ENCODE measurements around the gene ITPR2. TPM values are rescaled to one million over a fixed set of nuclear protein-coding genes. Genes with fewer than 3 reads are reported as not detected.

Gene ITPR2
- total RNA-seq, 3 donors from 2014 or later (not counting 1 experiment from before 2014, with no cell fraction given): 59.1 to 70.7 (median 68.2) TPM

DNA sequence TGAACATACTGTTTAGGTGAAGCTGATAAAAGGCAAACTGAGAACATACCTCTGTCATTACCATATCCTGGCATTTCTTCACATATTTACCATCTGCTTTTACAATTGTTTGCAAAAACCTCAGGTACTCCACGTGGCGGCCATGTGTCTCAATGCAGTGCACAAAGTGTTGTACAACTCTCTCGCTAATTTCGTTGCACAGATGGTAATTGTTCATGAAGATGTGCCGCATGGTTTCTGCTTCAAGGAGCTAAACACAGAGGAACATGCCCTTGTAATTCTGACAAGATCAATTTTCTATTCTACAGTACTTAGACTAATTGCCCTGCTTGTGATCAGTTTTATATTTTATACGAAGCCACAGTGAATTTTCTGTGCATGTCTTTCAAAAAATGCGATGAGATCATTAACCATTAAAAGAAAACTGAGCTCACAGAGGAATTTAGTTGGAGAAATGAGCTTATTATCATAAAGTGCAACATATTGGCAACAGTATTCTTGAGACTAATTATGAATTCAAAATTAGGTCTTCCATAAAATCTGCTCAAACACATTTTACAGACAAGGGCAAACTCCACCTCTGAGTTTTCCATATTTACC is 233.8 kb downstream of the ITPR2 start:
- Mint-ChIP-seq H3K4me3 (no peak overlapping the region), H3K4me1 (no peaks in the 10 kb centered on the region), H3K9me3 (no peaks in the 10 kb centered on the region), H3K36me3 (peaks cover 6% of the 10 kb centered on the region), H3K27ac (no peak overlapping the region), H3K27me3 (ENCODE audit: low read depth in 2 of 2) (no peaks in the 10 kb centered on the region)
- DNase-seq (no peak), ATAC-seq (no peak)
- Histone ChIP-seq H3K4me1 (ENCODE audit: control insufficient read depth, insufficient read depth, low read length) (no peaks in the 10 kb centered on the region), H3K4me3 (ENCODE audit: low read length) (no peak overlapping the region), H3K27ac (ENCODE audit: low read length) (no peak overlapping the region), H3K36me3 (ENCODE audit: control insufficient read depth, insufficient read depth, low read length) (peaks cover 33% of the 10 kb centered on the region), H3K9me3 (ENCODE audit: control insufficient read depth, insufficient read depth, low read length) (no peaks in the 10 kb centered on the region), H3K27me3 (ENCODE audit: control insufficient read depth, insufficient read depth, low read length) (no peaks in the 10 kb centered on the region)
- TF ChIP-seq, protein P1, sequence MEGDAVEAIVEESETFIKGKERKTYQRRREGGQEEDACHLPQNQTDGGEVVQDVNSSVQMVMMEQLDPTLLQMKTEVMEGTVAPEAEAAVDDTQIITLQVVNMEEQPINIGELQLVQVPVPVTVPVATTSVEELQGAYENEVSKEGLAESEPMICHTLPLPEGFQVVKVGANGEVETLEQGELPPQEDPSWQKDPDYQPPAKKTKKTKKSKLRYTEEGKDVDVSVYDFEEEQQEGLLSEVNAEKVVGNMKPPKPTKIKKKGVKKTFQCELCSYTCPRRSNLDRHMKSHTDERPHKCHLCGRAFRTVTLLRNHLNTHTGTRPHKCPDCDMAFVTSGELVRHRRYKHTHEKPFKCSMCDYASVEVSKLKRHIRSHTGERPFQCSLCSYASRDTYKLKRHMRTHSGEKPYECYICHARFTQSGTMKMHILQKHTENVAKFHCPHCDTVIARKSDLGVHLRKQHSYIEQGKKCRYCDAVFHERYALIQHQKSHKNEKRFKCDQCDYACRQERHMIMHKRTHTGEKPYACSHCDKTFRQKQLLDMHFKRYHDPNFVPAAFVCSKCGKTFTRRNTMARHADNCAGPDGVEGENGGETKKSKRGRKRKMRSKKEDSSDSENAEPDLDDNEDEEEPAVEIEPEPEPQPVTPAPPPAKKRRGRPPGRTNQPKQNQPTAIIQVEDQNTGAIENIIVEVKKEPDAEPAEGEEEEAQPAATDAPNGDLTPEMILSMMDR (IDR thresholded peaks at IDR 0.05): no peak
- WGBS (ENCODE audit: insufficient coverage): 100% methylated on average over 7 of the region's 7 CpGs
- intact Hi-C loops (cut with micrococcal nuclease): no loop called here

- Mint-ChIP-seq H3K4me1 (no peaks in the 10 kb centered on the region), H3K27me3 (ENCODE audit: low read depth in 2 of 2) (no peaks in the 10 kb centered on the region), H3K36me3 (peaks cover 6% of the 10 kb centered on the region), H3K9me3 (no peaks in the 10 kb centered on the region), H3K4me3 (no peak overlapping the region), H3K27ac (no peak overlapping the region)
- H3K4me3 ChIP-seq (ENCODE audit: low read length): no peak overlapping the region
- TF ChIP-seq, protein P1 (IDR thresholded peaks at IDR 0.05): no peak
- no peaks in the 10 kb centered on the region for H3K27me3 ChIP-seq (ENCODE audit: control insufficient read depth, insufficient read depth, low read length)
- no CpG with 5 or more reads among the region's 1 CpG for WGBS (ENCODE audit: insufficient coverage)
- ATAC-seq (no peak), DNase-seq (no peak)
- no peaks in the 10 kb centered on the region for H3K9me3 ChIP-seq (ENCODE audit: control insufficient read depth, insufficient read depth, low read length)
- intact Hi-C loops (cut with micrococcal nuclease): no loop called here
- no peaks in the 10 kb centered on the region for H3K4me1 ChIP-seq (ENCODE audit: control insufficient read depth, insufficient read depth, low read length)
- no peak overlapping the region for H3K27ac ChIP-seq (ENCODE audit: low read length)
- peaks cover 30% of the 10 kb centered on the region for H3K36me3 ChIP-seq (ENCODE audit: control insufficient read depth, insufficient read depth, low read length)
Measured at GRCh38 chr12:26595806-26596205, 237.2 kb downstream of the ITPR2 start.

DNA sequence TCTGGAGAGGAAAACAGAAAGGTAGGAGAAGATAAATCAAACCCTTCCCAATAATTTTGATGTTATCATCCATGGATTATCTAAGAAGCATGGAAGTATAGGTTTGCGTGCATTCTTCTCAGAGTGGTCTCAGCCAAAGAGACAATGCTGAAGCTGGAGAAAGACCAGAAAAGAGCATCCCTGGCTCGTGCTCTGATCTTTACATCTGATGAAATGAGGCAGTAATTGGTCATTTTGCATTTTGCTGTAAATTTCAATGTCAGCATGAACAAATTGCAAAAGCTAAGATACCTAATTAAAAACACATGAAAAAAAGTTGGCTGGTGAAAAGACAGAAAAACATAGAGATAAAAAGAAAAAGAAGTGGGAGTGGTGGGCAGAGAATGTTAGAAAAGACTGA is 252.4 kb downstream of the ITPR2 start:
- 92% methylated on average over 2 of the region's 2 CpGs for WGBS (ENCODE audit: insufficient coverage)
- TF ChIP-seq, protein P1 (IDR thresholded peaks at IDR 0.05): no peak
- ATAC-seq: no peak
- Mint-ChIP-seq H3K9me3 (no peaks in the 10 kb centered on the region), H3K4me1 (peaks cover 7 to 15% of the 10 kb centered on the region in 2 donors), H3K27ac (no peak overlapping the region), H3K27me3 (ENCODE audit: low read depth in 2 of 2) (no peaks in the 10 kb centered on the region), H3K4me3 (no peak overlapping the region), H3K36me3 (peaks cover 6% of the 10 kb centered on the region)
- intact Hi-C loops (cut with micrococcal nuclease): no loop called here
- H3K4me1 ChIP-seq (ENCODE audit: control insufficient read depth, insufficient read depth, low read length): peaks cover 4% of the 10 kb centered on the region
- H3K4me3 ChIP-seq (ENCODE audit: low read length): no peak overlapping the region
- no peak overlapping the region for H3K27ac ChIP-seq (ENCODE audit: low read length)
- no peak for DNase-seq
- H3K27me3 ChIP-seq (ENCODE audit: control insufficient read depth, insufficient read depth, low read length): no peaks in the 10 kb centered on the region
- no peaks in the 10 kb centered on the region for H3K9me3 ChIP-seq (ENCODE audit: control insufficient read depth, insufficient read depth, low read length)
- peaks cover 5% of the 10 kb centered on the region for H3K36me3 ChIP-seq (ENCODE audit: control insufficient read depth, insufficient read depth, low read length)

DNA sequence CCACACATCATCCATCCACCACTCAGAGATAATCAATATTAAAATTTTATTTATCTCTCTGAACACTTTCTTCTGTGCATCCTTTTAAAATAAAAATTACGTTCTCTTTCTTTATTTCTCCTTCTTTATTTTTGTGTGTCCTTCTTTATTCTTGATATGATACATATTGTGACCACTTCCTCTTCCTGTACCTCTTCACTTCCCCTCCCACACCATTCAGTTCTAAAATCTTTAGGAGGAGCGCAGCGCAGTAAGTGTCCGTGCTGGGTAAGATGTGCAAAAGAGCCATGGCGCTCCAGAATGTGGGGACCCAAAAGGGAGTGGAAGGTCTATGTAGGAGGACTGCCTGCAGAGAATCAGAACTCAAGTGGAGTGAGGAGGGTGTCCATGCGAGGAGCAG is 256.7 kb downstream of the ITPR2 start:
- Histone ChIP-seq H3K4me1 (ENCODE audit: control insufficient read depth, insufficient read depth, low read length) (peaks cover 4% of the 10 kb centered on the region), H3K9me3 (ENCODE audit: control insufficient read depth, insufficient read depth, low read length) (no peaks in the 10 kb centered on the region), H3K4me3 (ENCODE audit: low read length) (no peak overlapping the region), H3K36me3 (ENCODE audit: control insufficient read depth, insufficient read depth, low read length) (peaks cover 10% of the 10 kb centered on the region), H3K27me3 (ENCODE audit: control insufficient read depth, insufficient read depth, low read length) (no peaks in the 10 kb centered on the region), H3K27ac (ENCODE audit: low read length) (no peak overlapping the region)
- Mint-ChIP-seq H3K4me1 (peaks cover 16 to 22% of the 10 kb centered on the region in 2 donors), H3K4me3 (no peak overlapping the region), H3K27ac (no peak overlapping the region), H3K27me3 (ENCODE audit: low read depth in 2 of 2) (no peaks in the 10 kb centered on the region), H3K9me3 (no peaks in the 10 kb centered on the region), H3K36me3 (peaks cover 13% of the 10 kb centered on the region)
- no peak for ATAC-seq
- TF ChIP-seq, protein P1 (IDR thresholded peaks at IDR 0.05): no peak
- DNase-seq: no peak
- WGBS (ENCODE audit: insufficient coverage): 81% methylated on average over 5 of the region's 6 CpGs
- intact Hi-C loops (cut with micrococcal nuclease): no loop called here
